Measurements from ENCODE around the gene POC5. TPM values are rescaled to one million over a fixed set of nuclear protein-coding genes. Genes with fewer than 3 reads are reported as not detected.

The POC5 gene
- total RNA-seq, 4 donors from 2014 or later = 11.4 to 39.9 (median 15.0) TPM

DNA sequence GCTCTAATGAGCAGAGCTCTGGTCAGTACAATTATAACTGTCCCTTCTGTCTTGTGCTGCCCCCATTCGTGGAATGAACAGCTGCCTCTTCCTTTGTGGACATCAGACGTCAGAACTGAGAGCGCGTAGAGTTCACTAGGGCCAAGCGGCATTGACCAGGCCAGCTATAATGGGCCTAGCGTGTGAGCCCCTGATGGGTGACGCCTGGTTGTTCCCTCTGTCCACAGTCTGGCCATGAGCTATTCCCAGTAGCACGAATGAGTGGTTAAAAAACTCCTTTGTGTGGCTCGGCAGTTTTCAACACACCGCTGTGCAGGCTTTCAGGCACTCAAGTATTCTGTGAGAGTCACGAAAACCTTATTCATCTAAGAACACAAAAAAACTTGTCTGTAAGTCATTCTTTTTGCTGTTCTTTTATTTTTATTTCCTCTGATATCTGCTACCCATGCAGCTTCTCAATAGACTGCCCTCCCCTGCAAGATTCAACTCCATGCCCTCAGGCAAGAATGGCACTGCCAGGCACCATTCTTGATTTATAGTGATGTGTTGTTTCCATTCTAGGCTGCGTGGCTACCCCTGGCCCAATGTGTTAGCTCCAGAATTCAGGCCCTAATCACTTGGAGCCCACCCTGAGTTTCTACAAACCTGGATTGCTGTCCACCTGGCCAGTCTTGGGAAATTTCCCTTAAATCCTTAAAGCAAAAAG lies 53.5 kb downstream of the POC5 start:
- H3K27me3 ChIP-seq = no peaks in the 10 kb centered on the region
- peaks cover 0 to 5% (median 0%) of the 10 kb centered on the region in 4 donors for H3K4me1 ChIP-seq
- H3K4me3 ChIP-seq = no peak overlapping the region
- H3K36me3 ChIP-seq = no peaks in the 10 kb centered on the region
- H3K27ac ChIP-seq = no peak overlapping the region
- no peaks in the 10 kb centered on the region for H3K9me3 ChIP-seq
- TF ChIP-seq EP300 (IDR thresholded peaks at IDR 0.05) = no peak
- TF ChIP-seq, protein P1, sequence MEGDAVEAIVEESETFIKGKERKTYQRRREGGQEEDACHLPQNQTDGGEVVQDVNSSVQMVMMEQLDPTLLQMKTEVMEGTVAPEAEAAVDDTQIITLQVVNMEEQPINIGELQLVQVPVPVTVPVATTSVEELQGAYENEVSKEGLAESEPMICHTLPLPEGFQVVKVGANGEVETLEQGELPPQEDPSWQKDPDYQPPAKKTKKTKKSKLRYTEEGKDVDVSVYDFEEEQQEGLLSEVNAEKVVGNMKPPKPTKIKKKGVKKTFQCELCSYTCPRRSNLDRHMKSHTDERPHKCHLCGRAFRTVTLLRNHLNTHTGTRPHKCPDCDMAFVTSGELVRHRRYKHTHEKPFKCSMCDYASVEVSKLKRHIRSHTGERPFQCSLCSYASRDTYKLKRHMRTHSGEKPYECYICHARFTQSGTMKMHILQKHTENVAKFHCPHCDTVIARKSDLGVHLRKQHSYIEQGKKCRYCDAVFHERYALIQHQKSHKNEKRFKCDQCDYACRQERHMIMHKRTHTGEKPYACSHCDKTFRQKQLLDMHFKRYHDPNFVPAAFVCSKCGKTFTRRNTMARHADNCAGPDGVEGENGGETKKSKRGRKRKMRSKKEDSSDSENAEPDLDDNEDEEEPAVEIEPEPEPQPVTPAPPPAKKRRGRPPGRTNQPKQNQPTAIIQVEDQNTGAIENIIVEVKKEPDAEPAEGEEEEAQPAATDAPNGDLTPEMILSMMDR (IDR thresholded peaks at IDR 0.05) = no peak
- TF ChIP-seq POLR2A (IDR thresholded peaks at IDR 0.05) = no peak
- 54 to 73% methylated on average over 12 of the region's 12 CpGs for WGBS, 2 donors
- DNase-seq (ENCODE audit: low spot score in 2 of 2) = no peak

- Histone ChIP-seq H3K27ac (no peak overlapping the region), H3K9me3 (no peaks in the 10 kb centered on the region), H3K36me3 (no peaks in the 10 kb centered on the region), H3K27me3 (no peaks in the 10 kb centered on the region), H3K4me1 (peaks cover 0 to 2% (median under 1%) of the 10 kb centered on the region in 4 donors), H3K4me3 (no peak overlapping the region)
- DNase-seq (ENCODE audit: low spot score in 2 of 2) = no peak
- 92 to 98% methylated on average over 2 of the region's 2 CpGs for WGBS, 2 donors
- TF ChIP-seq, protein P1 (IDR thresholded peaks at IDR 0.05) = no peak
- TF ChIP-seq POLR2A (IDR thresholded peaks at IDR 0.05) (no peak), EP300 (IDR thresholded peaks at IDR 0.05) (no peak)
Observed at GRCh38 chr5:75662061-75662460, 55.2 kb downstream of the POC5 start.

GRCh38 chr5:75660678-75661465 lies 56.4 kb downstream of the POC5 start:
- Histone ChIP-seq H3K36me3 (no peaks in the 10 kb centered on the region), H3K9me3 (no peaks in the 10 kb centered on the region), H3K4me1 (peaks cover 0 to 11% (median 6%) of the 10 kb centered on the region in 4 donors), H3K27me3 (no peaks in the 10 kb centered on the region), H3K27ac (no peak overlapping the region), H3K4me3 (no peak overlapping the region)
- TF ChIP-seq EP300 (IDR thresholded peaks at IDR 0.05) = no peak
- TF ChIP-seq POLR2A (IDR thresholded peaks at IDR 0.05) = no peak
- TF ChIP-seq, protein P1 (IDR thresholded peaks at IDR 0.05) = no peak
- no peak for DNase-seq (ENCODE audit: low spot score in 2 of 2)
- 83 to 85% methylated on average over 16 of the region's 16 CpGs for WGBS, 2 donors

DNA sequence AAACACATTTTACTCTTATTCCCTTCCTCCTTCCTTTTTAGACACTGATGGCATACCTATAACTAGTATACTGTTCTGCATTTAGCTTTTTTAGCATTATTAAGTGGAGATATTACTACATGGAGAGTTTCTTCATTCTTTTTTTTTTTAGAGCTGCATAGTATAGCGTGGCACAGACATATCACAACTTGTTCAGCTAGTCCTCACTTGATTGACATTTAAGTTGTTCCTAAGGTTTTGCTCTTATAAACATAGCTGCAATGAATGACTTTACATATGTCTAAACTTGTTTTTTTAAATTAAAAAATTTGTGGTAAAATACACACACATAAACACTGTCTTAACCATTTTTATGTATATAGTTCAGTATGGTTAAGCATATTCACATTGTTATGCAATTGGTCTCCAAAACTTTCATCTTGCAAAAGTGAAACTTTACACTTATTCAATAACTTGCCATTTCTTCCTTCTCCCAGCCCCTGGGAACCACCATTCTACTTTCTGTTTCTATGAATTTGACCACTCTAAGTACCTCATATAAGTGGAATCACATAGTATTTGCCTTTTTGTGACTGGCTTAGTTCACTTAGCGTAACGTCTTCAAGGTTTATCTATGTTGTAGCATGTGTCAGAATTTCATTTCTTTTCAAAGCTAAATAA lies 57.3 kb downstream of the POC5 start:
- Histone ChIP-seq H3K36me3 (no peaks in the 10 kb centered on the region), H3K4me1 (peaks cover 0 to 11% (median 7%) of the 10 kb centered on the region in 4 donors), H3K27ac (no peak overlapping the region), H3K4me3 (no peak overlapping the region), H3K27me3 (no peaks in the 10 kb centered on the region), H3K9me3 (no peaks in the 10 kb centered on the region)
- WGBS, 2 donors = 87 to 92% methylated on average over 3 of the region's 3 CpGs
- no peak for TF ChIP-seq POLR2A (IDR thresholded peaks at IDR 0.05)
- TF ChIP-seq EP300 (IDR thresholded peaks at IDR 0.05) = no peak
- TF ChIP-seq, protein P1 (IDR thresholded peaks at IDR 0.05) = no peak
- DNase-seq (ENCODE audit: low spot score in 2 of 2) = no peak
